Bronchial epithelial cell (primary cell): ENCODE measurements around the gene S100A9. TPM values are rescaled to one million over a fixed set of nuclear protein-coding genes. Genes with fewer than 3 reads are reported as not detected.
"Not testable (repeated sequence)": the region's sequence is repeated elsewhere in the genome, so short reads cannot be mapped to it uniquely, and the experiment has no call there.

Experiments
- DNase-seq: peaks from one replicate; pipeline ENCODE4 v3.0.0-alpha.2; 2010; ENCODE audit warnings: low read depth
- FAIRE-seq: peaks from 2 replicates; lab custom pipeline; 2011; peaks lifted over from hg19 to GRCh38; lab: Jason Lieb, UNC
- H3K27me3 ChIP-seq: 2 replicates; pipeline ENCODE4 v1.5.1; 2011; ENCODE audit warnings: low read length; ENCODE audit not compliant: control insufficient read depth, insufficient read depth
- H3K36me3 ChIP-seq: 2 replicates; pipeline ENCODE4 v1.5.1; 2011; ENCODE audit warnings: low read length; ENCODE audit not compliant: control insufficient read depth, insufficient read depth
- H3K4me3 ChIP-seq: 2 replicates; pipeline ENCODE4 v1.5.1; 2011; ENCODE audit warnings: mild to moderate bottlenecking, low read depth, low read length, control low read depth
- total RNA-seq: library from RNA; depleted of rRNA; stranded (reverse); fragments of >200 nt; gene quantifications from 2 replicates; pipeline ENCODE4 v1.2.1, GENCODE V29; 2014
- TF ChIP-seq, protein P1 (sequence below): IDR thresholded peaks from 2 replicates; pipeline ENCODE4 v1.5.1; 2011; ENCODE audit warnings: mild to moderate bottlenecking, moderate library complexity, low read length, control low read depth, inconsistent platforms; ENCODE audit not compliant: insufficient read depth, severe bottlenecking

The S100A9 gene
- total RNA-seq, 1 donor from 2014 or later: 735 TPM

DNA sequence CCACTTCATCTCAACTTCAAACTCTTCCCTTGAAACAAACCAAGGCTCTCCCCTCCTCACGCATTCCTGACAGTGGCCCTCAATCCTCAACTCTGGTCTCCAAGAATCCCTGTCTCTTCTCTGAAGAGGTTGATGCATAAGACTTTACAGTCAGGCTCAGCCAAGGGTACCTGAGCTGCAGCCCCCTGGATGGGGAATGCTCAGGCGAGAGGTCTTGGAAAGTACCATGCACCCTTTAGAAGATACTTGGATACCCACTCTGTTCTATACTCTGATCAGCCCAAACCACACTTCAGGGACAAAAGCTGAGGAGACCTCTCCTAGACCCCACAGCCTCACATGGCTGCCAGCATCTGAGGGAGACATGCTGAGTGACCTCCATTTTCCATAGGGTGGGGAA is 44.4 kb upstream of the S100A9 start:
- no peaks in the 10 kb centered on the region for H3K27me3 ChIP-seq
- DNase-seq (no peak), FAIRE-seq (no peak)
- TF ChIP-seq, protein P1, sequence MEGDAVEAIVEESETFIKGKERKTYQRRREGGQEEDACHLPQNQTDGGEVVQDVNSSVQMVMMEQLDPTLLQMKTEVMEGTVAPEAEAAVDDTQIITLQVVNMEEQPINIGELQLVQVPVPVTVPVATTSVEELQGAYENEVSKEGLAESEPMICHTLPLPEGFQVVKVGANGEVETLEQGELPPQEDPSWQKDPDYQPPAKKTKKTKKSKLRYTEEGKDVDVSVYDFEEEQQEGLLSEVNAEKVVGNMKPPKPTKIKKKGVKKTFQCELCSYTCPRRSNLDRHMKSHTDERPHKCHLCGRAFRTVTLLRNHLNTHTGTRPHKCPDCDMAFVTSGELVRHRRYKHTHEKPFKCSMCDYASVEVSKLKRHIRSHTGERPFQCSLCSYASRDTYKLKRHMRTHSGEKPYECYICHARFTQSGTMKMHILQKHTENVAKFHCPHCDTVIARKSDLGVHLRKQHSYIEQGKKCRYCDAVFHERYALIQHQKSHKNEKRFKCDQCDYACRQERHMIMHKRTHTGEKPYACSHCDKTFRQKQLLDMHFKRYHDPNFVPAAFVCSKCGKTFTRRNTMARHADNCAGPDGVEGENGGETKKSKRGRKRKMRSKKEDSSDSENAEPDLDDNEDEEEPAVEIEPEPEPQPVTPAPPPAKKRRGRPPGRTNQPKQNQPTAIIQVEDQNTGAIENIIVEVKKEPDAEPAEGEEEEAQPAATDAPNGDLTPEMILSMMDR: no peak
- H3K36me3 ChIP-seq: no peaks in the 10 kb centered on the region
- H3K4me3 ChIP-seq: no peak overlapping the region

DNA sequence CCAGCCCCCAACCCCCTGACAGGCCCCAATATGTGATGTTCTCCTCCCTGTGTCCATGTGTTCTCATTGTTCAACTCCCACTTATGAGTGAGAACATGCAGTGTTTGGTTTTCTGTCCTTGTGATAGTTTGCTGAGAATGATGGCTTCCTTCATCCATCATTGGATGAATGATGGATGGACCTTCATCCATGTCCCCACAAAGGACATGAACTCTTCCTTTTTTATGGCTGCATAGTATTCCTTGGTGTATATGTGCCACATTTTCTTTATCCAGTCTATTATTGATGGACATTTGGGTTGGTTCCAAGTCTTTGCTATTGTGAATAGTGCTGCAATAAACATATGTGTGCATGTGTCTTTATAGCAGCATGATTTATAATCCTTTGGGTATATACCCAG is 43.3 kb upstream of the S100A9 start:
- DNase-seq, H3K36me3 ChIP-seq, H3K4me3 ChIP-seq, FAIRE-seq, H3K27me3 ChIP-seq: not testable (repeated sequence)

DNA sequence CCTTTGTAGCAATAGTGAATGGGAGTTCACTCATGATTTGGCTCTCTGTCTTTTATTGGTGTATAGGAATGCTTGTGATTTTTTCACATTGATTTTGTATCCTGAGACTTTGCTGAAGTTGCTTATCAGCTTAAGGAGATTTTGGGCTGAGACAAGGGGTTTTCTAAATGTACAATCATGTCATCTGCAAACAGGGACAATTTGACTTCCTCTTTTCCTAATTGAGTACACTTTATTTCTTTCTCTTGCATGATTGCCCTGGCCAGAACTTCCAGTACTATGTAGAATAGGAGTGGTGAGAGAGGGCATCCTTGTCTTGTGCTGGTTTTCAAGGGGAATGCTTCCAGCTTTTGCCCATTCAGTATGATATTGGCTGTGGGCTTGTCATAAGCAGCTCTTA is 41.6 kb upstream of the S100A9 start:
- not testable (repeated sequence) for FAIRE-seq, H3K36me3 ChIP-seq, H3K27me3 ChIP-seq, H3K4me3 ChIP-seq, DNase-seq

DNA sequence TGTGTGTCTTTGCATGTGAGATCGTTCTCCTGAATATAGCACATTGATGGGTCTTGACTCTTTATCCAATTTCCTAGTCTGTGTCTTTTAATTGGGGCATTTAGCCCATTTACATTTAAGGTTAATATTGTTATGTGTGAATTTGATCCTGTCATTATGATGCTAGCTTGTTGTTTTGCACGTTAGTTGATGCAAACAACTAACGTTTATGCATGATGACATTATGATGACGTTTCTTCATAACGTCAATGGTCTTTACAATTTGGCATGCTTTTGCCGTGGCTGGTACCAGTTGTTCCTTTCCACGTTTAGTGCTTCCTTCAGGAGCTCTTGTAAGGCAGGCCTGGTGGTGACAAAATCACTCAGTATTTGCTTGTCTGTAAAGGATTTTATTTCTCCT is 39.5 kb upstream of the S100A9 start:
- DNase-seq, H3K27me3 ChIP-seq, FAIRE-seq, H3K4me3 ChIP-seq, H3K36me3 ChIP-seq: not testable (repeated sequence)

DNA sequence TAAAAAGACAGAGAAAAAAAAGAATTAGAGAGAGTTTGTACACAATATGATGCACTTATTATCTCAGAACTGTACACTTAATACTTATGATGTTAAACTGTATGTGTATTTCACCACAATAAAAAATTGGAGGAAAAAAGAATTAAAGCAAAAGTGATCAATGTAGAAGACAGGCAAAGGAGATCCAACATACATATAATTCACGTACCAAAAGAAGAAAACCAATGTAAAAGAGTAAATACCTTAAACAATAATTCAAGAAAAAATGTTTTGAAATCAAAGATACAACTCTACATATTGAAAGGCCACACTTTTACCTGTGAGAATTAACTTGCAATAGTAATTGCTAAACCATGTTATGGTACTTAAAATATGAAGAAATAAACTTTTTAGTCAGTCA is 35.1 kb upstream of the S100A9 start:
- DNase-seq (no peak), FAIRE-seq (no peak)
- H3K4me3 ChIP-seq: no peak overlapping the region
- TF ChIP-seq, protein P1: no peak
- no peaks in the 10 kb centered on the region for H3K36me3 ChIP-seq
- H3K27me3 ChIP-seq: no peaks in the 10 kb centered on the region

DNA sequence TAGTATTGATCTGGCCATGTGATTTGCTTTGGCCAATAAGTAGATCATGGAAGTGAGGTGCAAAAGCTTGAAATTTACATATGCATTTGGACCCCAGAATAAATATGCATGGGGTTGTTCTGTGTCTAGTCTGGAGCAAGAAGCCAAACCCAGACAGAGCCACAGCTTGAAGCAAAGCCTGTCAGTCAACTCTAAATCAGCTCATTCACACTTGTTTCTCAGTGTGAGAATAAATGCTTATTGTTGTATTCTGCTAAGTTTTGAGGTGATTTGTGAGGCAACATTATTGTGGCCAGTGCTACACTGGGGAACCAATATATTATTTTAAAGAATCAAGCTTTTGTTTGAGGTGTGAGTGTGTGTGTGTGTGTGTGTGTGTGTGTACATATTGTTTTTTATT is 32.7 kb upstream of the S100A9 start:
- TF ChIP-seq, protein P1: no peak

DNA sequence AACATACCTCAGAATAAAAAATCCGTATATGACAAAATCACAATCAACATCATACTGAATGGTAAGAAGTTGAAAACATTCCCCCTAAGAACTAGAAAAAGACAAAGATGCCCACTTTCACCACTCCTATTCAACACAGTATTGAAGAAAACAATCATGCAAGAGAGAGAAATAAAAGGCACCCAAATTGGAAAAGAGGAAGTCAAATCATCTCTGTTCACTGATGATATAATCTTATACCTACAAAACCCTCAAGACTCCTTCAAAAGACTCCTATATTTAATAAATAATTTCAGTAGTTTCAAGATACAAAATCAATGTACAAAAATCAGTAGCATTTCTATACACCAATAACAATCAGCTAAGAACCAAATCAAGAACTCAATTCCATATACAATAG is 23.8 kb upstream of the S100A9 start:
- TF ChIP-seq, protein P1: no peak
- H3K36me3 ChIP-seq: no peaks in the 10 kb centered on the region
- DNase-seq (no peak), FAIRE-seq (no peak)
- H3K27me3 ChIP-seq: peaks cover 7% of the 10 kb centered on the region
- no peak overlapping the region for H3K4me3 ChIP-seq

More for the DNA sequence above, 32.7 kb upstream of the S100A9 start:
- H3K4me3 ChIP-seq: no peak overlapping the region
- no peak for DNase-seq
- H3K27me3 ChIP-seq: peaks cover 2% of the 10 kb centered on the region
- no peak for FAIRE-seq
- H3K36me3 ChIP-seq: no peaks in the 10 kb centered on the region
